Measurements from ENCODE around the gene MYH15.

MYH15 gene

GRCh38 chr3:108403686-108404345 is 106.6 kb downstream of the MYH15 start:
- Mint-ChIP-seq H3K27me3 (no peaks in the 10 kb centered on the region), H3K4me1 (peaks cover 19% of the 10 kb centered on the region), H3K36me3 (no peaks in the 10 kb centered on the region), H3K27ac (no peak overlapping the region), H3K9me3 (no peaks in the 10 kb centered on the region), H3K4me3 (no peak overlapping the region)
- ATAC-seq, result no peak

DNA sequence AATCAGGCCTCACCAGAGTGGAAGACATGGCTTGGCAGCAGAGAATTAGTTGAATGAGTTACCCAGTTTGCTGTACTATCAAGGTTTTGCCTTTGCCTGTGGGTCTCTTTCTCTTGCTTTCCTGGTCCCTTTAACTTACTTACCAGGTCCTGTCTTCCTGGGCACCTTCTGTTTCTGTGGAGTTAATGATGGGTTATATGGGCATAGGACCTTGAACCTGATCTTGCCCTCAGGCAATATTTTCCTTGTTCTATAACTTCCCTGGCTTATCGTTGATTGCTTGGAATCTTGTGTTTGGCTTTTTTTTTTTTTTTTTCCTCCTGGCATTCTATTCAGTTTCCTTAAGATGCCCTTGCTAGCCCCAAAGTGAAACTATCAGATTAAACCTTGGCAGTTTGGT is 107.2 kb downstream of the MYH15 start:
- peaks cover 16% of the 10 kb centered on the region for H3K4me1 Mint-ChIP-seq
- H3K36me3 Mint-ChIP-seq, result no peaks in the 10 kb centered on the region
- no peak for ATAC-seq
- H3K4me3 Mint-ChIP-seq, result no peak overlapping the region
- no peaks in the 10 kb centered on the region for H3K27me3 Mint-ChIP-seq
- H3K27ac Mint-ChIP-seq, result no peak overlapping the region
- no peaks in the 10 kb centered on the region for H3K9me3 Mint-ChIP-seq

DNA sequence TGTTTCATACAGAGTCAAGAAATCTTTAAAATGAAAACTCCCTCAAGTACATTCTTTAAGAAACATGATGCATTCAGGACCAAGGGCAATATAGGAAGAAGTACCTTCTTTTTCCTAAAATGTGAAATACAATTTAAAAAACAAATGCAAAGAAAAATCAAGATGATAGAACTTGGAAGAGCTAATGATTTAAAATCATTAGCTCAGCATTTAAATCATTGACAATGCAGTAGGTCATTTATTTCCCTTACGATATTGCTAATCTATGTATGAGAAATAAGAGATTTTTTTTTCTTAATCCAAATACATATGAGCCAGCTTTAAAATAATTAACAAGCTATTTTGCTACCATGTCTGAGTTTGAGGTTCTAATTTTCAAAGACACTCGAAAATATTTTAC is 108.6 kb downstream of the MYH15 start:
- H3K4me3 Mint-ChIP-seq, result no peak overlapping the region
- H3K36me3 Mint-ChIP-seq, result no peaks in the 10 kb centered on the region
- ATAC-seq, result no peak
- no peaks in the 10 kb centered on the region for H3K27me3 Mint-ChIP-seq
- H3K27ac Mint-ChIP-seq, result no peak overlapping the region
- H3K9me3 Mint-ChIP-seq, result no peaks in the 10 kb centered on the region
- H3K4me1 Mint-ChIP-seq, result peaks cover 2% of the 10 kb centered on the region

DNA sequence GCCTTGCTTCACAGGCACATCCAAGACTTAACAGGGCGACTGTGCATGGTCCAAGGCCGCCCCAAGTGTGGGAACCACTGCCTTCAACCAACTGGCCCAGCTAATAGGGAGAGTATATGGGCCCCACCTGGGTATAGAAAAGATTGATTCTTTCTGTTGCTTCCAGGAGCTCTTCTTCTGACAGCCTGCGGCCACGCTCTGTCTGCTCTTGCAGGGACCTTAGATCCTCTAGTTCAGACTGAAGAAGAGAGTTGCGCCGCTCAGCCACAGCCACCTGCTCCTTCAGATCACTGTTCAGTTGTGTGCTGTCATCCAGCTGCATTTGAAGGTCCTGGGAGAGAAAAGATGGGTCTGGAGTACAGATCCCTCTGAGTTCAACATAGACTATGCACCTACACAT is 111.9 kb downstream of the MYH15 start:
- Mint-ChIP-seq H3K27ac (no peak overlapping the region), H3K4me1 (no peaks in the 10 kb centered on the region), H3K36me3 (no peaks in the 10 kb centered on the region), H3K4me3 (no peak overlapping the region), H3K9me3 (no peaks in the 10 kb centered on the region), H3K27me3 (no peaks in the 10 kb centered on the region)
- ATAC-seq, result no peak

GRCh38 chr3:108396336-108396735 is 114.1 kb downstream of the MYH15 start:
- no peaks in the 10 kb centered on the region for H3K36me3 Mint-ChIP-seq
- H3K4me1 Mint-ChIP-seq, result no peaks in the 10 kb centered on the region
- ATAC-seq, result no peak
- no peaks in the 10 kb centered on the region for H3K27me3 Mint-ChIP-seq
- no peaks in the 10 kb centered on the region for H3K9me3 Mint-ChIP-seq
- no peak overlapping the region for H3K27ac Mint-ChIP-seq
- H3K4me3 Mint-ChIP-seq, result no peak overlapping the region

DNA sequence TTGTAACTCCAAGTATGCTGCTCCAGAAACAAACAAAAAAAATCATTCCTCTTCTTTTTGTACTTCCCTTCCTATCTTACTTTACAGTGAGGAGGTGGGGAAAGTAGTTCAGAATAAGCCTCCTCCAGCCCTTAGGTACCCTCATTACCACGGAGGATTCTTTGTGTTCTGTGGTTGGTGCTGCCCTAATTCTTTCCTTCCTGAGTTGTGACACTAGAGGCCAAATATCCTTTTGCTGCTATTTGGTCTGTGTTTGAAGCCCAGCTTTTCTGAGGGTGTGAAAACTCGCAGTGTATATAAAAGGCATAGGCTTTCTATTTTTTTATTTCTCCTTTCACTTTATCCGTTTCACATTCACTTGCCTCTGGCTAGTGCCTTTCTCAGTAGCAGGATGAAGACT is 115.8 kb downstream of the MYH15 start:
- H3K4me1 Mint-ChIP-seq, result peaks cover 2% of the 10 kb centered on the region
- H3K4me3 Mint-ChIP-seq, result no peak overlapping the region
- H3K27me3 Mint-ChIP-seq, result no peaks in the 10 kb centered on the region
- H3K27ac Mint-ChIP-seq, result no peak overlapping the region
- no peaks in the 10 kb centered on the region for H3K36me3 Mint-ChIP-seq
- H3K9me3 Mint-ChIP-seq, result no peaks in the 10 kb centered on the region
- no peak for ATAC-seq

DNA sequence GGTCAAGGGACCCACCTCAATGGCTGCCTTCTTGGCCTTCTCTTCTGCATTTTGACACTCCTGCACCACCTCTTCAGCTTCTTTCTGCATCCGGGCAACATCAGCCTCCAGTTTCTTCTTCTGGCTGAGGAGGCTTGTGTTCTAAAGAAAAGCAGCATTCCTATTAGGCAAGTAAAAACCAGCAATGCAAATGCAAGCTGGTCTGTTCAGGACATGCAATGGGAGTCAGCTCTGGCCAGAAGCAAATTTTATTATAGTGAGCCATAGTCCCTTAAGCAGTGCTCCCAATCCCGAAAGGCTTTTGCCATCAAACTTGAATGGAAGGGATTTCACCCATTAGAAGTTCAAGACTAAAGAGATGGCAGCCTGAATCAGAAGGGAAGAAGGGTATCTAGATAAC is 116.4 kb downstream of the MYH15 start:
- ATAC-seq, result no peak
- peaks cover 7% of the 10 kb centered on the region for H3K4me1 Mint-ChIP-seq
- no peak overlapping the region for H3K4me3 Mint-ChIP-seq
- H3K36me3 Mint-ChIP-seq, result no peaks in the 10 kb centered on the region
- no peak overlapping the region for H3K27ac Mint-ChIP-seq
- H3K27me3 Mint-ChIP-seq, result no peaks in the 10 kb centered on the region
- H3K9me3 Mint-ChIP-seq, result no peaks in the 10 kb centered on the region

DNA sequence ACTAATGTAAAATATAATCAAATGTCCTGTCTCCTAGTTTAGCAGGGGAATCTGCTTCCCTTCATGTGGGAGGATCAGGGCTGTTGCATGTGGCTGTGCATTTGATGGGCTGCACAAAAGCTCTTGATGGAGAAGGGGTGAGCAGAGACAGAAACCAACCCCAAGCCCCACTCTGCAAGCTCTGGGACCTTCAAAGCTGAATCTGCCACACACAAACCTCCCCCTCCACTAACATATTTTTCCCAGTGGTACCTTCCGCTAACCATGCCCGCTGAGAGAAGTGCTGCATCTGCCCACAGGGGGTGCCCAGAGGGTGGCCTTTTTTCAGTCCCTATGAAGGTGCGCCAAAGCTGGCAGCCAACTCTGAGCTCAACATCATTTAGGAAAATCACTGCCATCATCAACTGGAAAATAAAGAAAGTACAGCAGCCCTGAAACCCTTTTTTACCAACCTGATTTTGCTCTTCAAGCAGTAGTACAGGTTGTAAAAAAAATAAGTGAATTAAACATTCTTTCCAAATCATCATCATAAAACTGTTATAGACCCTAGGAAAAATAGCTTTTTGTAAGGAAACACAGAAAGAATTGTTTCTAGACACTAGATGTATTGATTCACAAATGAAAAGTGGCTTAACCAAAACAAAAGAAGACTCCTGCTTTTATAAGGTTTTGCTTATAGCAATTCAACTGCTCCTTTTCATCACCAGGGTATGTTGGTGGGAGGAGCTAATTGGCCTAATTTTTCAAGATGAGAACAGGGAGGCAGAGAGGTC is 117.1 kb downstream of the MYH15 start:
- Mint-ChIP-seq H3K27ac (no peak overlapping the region), H3K4me1 (peaks cover 14% of the 10 kb centered on the region), H3K27me3 (no peaks in the 10 kb centered on the region), H3K9me3 (no peaks in the 10 kb centered on the region), H3K36me3 (no peaks in the 10 kb centered on the region), H3K4me3 (no peak overlapping the region)
- ATAC-seq, result no peak

- H3K4me1 Mint-ChIP-seq, result peaks cover 21% of the 10 kb centered on the region
- no peaks in the 10 kb centered on the region for H3K9me3 Mint-ChIP-seq
- no peak overlapping the region for H3K27ac Mint-ChIP-seq
- no peak overlapping the region for H3K4me3 Mint-ChIP-seq
- ATAC-seq, result no peak
- no peaks in the 10 kb centered on the region for H3K36me3 Mint-ChIP-seq
- no peaks in the 10 kb centered on the region for H3K27me3 Mint-ChIP-seq
Measured at GRCh38 chr3:108391917-108392593, 118.3 kb downstream of the MYH15 start.

DNA sequence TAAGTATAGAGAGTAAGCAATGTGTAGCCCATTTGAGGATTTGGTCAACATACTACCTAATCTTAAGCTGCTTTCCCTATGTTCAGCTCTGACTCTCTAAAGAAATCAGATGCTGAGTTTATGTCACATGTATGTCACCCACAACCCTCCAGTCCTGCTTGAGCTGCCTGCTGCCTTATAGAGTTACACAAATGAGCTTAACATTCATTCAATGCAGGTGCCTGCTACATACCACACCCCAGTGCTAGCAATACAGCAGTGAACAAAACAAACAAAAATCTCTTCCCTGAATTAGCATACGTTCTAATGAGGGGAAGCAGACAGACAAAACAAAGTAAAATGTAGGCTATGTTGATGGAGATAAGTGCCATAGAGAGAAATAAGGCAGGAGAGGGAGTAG is 121.0 kb downstream of the MYH15 start:
- Mint-ChIP-seq H3K4me1 (peaks cover 21% of the 10 kb centered on the region), H3K27me3 (no peaks in the 10 kb centered on the region), H3K27ac (peak overlapping the region; percentile 69), H3K36me3 (no peaks in the 10 kb centered on the region), H3K9me3 (no peaks in the 10 kb centered on the region), H3K4me3 (no peak overlapping the region)
- ATAC-seq, result no peak

- Mint-ChIP-seq H3K27me3 (no peaks in the 10 kb centered on the region), H3K9me3 (no peaks in the 10 kb centered on the region), H3K36me3 (no peaks in the 10 kb centered on the region), H3K4me3 (peak overlapping the region; percentile 52), H3K4me1 (peaks cover 21% of the 10 kb centered on the region), H3K27ac (peak overlapping the region; percentile 69)
- peak; percentile 85 for ATAC-seq
Measured at GRCh38 chr3:108388136-108389132, 122.0 kb downstream of the MYH15 start.

GRCh38 chr3:108387063-108387462 is 123.3 kb downstream of the MYH15 start:
- peaks cover 21% of the 10 kb centered on the region for H3K4me1 Mint-ChIP-seq

GRCh38 chr3:108383306-108383705 is 127.1 kb downstream of the MYH15 start:
- H3K27ac Mint-ChIP-seq, result no peak overlapping the region
- ATAC-seq, result no peak
- H3K36me3 Mint-ChIP-seq, result no peaks in the 10 kb centered on the region
- H3K9me3 Mint-ChIP-seq, result peaks cover 2% of the 10 kb centered on the region
- no peak overlapping the region for H3K4me3 Mint-ChIP-seq
- H3K27me3 Mint-ChIP-seq, result no peaks in the 10 kb centered on the region
- peaks cover 7% of the 10 kb centered on the region for H3K4me1 Mint-ChIP-seq

More at GRCh38 chr3:108387063-108387462, 123.3 kb downstream of the MYH15 start:
- Mint-ChIP-seq H3K9me3 (no peaks in the 10 kb centered on the region), H3K27ac (no peak overlapping the region), H3K4me3 (no peak overlapping the region), H3K36me3 (no peaks in the 10 kb centered on the region), H3K27me3 (no peaks in the 10 kb centered on the region)
- no peak for ATAC-seq

DNA sequence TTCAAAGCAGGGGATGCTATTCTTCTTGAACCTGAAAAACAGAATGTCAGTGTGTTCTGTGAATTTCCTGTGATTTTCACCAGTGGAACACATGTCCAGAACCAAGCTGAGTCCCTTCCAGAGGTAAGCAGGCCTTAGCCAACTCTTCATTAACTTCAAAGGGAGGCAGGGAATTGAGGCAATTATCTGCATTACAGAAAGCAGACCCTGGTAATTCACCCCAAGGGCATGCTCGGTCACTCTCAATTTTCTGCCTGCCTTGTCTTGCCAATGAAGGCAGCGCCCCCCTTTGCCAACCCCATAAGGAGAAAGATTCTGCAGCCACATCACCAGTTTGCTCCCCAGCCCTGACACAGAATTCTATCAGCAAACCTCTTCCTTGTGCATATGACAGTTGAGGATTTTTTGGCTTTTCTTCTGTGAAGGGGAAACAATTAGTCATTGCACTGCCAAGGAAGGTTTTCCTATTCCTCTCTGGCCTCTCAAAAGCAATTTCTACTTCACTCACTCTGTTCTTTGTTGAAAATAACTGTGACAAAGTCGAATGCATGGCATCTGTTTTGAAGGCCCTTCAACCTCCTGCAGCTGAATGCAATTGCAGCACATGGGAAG is 128.8 kb downstream of the MYH15 start:
- Mint-ChIP-seq H3K27ac (no peak overlapping the region), H3K9me3 (peaks cover 2% of the 10 kb centered on the region), H3K27me3 (no peaks in the 10 kb centered on the region), H3K4me3 (no peak overlapping the region), H3K4me1 (no peaks in the 10 kb centered on the region), H3K36me3 (no peaks in the 10 kb centered on the region)
- no peak for ATAC-seq

Measured in stimulated activated memory B cell treated with anti-CD40 and anti-IgM and Interleukin-4, amounts not matched to agents 10 μg/mL and 1 μg/mL and 100 μg/mL, for 72 hours (primary cell).